Stimulated activated CD4-positive, alpha-beta T cell treated with anti-CD3 and anti-CD28 coated beads, Interleukin-4, amount 100 ng/mL, for 4 hours (primary cell): ENCODE results near the gene ATP5MC2.
"Not testable (repeated sequence)": the region's sequence is repeated elsewhere in the genome, so short reads cannot be mapped to it uniquely, and the experiment has no call there.

Experiments used
- DNase-seq, 2 experiments: peaks; one replicate each; pipeline ENCODE4 v3.0.0-alpha.2; 2020

The ATP5MC2 gene

GRCh38 chr12:53675701-53676607, at the start of gene ATP5MC2:
ATP5MC2 (minus strand) TSS chr12:53676083; CDS start chr12:53672614, 3,469 bp downstream.
- peak; percentile 96 to 98 for DNase-seq

- no peak for DNase-seq
Measured at GRCh38 chr12:53722450-53723041, 46.7 kb upstream of the ATP5MC2 start.

- DNase-seq, result no peak
Measured at GRCh38 chr12:53720946-53721345, 45.1 kb upstream of the ATP5MC2 start.

GRCh38 chr12:53719649-53720048, 43.8 kb upstream of the ATP5MC2 start:
- DNase-seq, result no peak

- not testable (repeated sequence) for DNase-seq
Measured at GRCh38 chr12:53718567-53718966, 42.7 kb upstream of the ATP5MC2 start.

- no peak for DNase-seq
Measured at GRCh38 chr12:53717319-53717718, 41.4 kb upstream of the ATP5MC2 start.

GRCh38 chr12:53714004-53714403, 38.1 kb upstream of the ATP5MC2 start:
- no peak for DNase-seq

- DNase-seq, result no peak
Measured at GRCh38 chr12:53713516-53713915, 37.6 kb upstream of the ATP5MC2 start.

- DNase-seq, result no peak
Measured at GRCh38 chr12:53712059-53712643, 36.3 kb upstream of the ATP5MC2 start.

GRCh38 chr12:53710091-53710490, 34.2 kb upstream of the ATP5MC2 start:
- DNase-seq, result no peak

- no peak for DNase-seq
Measured at GRCh38 chr12:53709671-53710070, 33.8 kb upstream of the ATP5MC2 start.

GRCh38 chr12:53706080-53706479, 30.2 kb upstream of the ATP5MC2 start:
- no peak for DNase-seq

GRCh38 chr12:53703756-53704155, 27.9 kb upstream of the ATP5MC2 start:
- DNase-seq, result no peak

GRCh38 chr12:53701518-53702264, 25.8 kb upstream of the ATP5MC2 start:
- peak; percentile 67 to 71 for DNase-seq

GRCh38 chr12:53700567-53700966, 24.7 kb upstream of the ATP5MC2 start:
- no peak for DNase-seq

GRCh38 chr12:53699678-53700025, 23.8 kb upstream of the ATP5MC2 start:
- DNase-seq, result no peak

GRCh38 chr12:53698948-53699677, 23.2 kb upstream of the ATP5MC2 start:
- no peak for DNase-seq

GRCh38 chr12:53696655-53697331, 20.9 kb upstream of the ATP5MC2 start:
- DNase-seq, result no peak

GRCh38 chr12:53696285-53696654, 20.4 kb upstream of the ATP5MC2 start:
- no peak for DNase-seq

GRCh38 chr12:53695152-53696145, 19.6 kb upstream of the ATP5MC2 start:
- DNase-seq, result peak; percentile 41 to 43

GRCh38 chr12:53694756-53695151, 18.9 kb upstream of the ATP5MC2 start:
- DNase-seq, result no peak
